Measurements from ENCODE around the gene POC1A. TPM values are rescaled to one million over a fixed set of nuclear protein-coding genes. Genes with fewer than 3 reads are reported as not detected.

Gene POC1A
- total RNA-seq, 1 experiment from 2014 or later = 9.8 TPM

- POLR2A ChIA-PET = interaction anchor here (0.7 to 0.9 kb wide), 3 partner anchors 15 to 119 kb away, joined by 3 to 4 read pairs (median 3); partner anchors contain the start of gene PARP3
- no TSS peak for BruUV-seq (replicated peaks)
- Mint-ChIP-seq H3K9me3 (ENCODE audit: unreplicated experiment) (no peaks in the 10 kb centered on the region), H3K27me3 (ENCODE audit: insufficient read depth, unreplicated experiment) (no peaks in the 10 kb centered on the region), H3K4me1 (ENCODE audit: insufficient read depth, unreplicated experiment) (peaks cover 43% of the 10 kb centered on the region), H3K36me3 (ENCODE audit: insufficient read depth, unreplicated experiment) (peaks cover 7% of the 10 kb centered on the region), H3K27ac (ENCODE audit: low read depth, unreplicated experiment) (no peak overlapping the region), H3K4me3 (ENCODE audit: unreplicated experiment) (no peak overlapping the region)
- no peak for TF ChIP-seq CTCF (IDR thresholded peaks at IDR 0.05; ENCODE audit: unreplicated experiment)
- DNase-seq (ENCODE audit: unreplicated experiment) = no peak
- CTCF ChIA-PET = interaction anchor here (0.5 to 2.1 kb wide), 6 partner anchors 8 to 624 kb away, joined by 3 to 8 read pairs (median 5); no protein-coding TSS in a partner anchor
- intact Hi-C loops (cut with micrococcal nuclease) = no loop called here
Observed at GRCh38 chr3:52061121-52061910, 92.9 kb downstream of the POC1A start.

- TF ChIP-seq CTCF (IDR thresholded peaks at IDR 0.05; ENCODE audit: unreplicated experiment) = no peak
- DNase-seq (ENCODE audit: unreplicated experiment) = no peak
- Mint-ChIP-seq H3K36me3 (ENCODE audit: insufficient read depth, unreplicated experiment) (peaks cover 19% of the 10 kb centered on the region), H3K27ac (ENCODE audit: low read depth, unreplicated experiment) (peak overlapping the region; percentile 26), H3K4me3 (ENCODE audit: unreplicated experiment) (no peak overlapping the region), H3K9me3 (ENCODE audit: unreplicated experiment) (no peaks in the 10 kb centered on the region), H3K27me3 (ENCODE audit: insufficient read depth, unreplicated experiment) (no peaks in the 10 kb centered on the region), H3K4me1 (ENCODE audit: insufficient read depth, unreplicated experiment) (peaks cover 41% of the 10 kb centered on the region)
- no TSS peak for BruUV-seq (replicated peaks)
- intact Hi-C loops (cut with micrococcal nuclease) = no loop called here
- CTCF ChIA-PET = interaction anchor here (0.5 to 0.7 kb wide), 4 partner anchors 59 to 659 kb away, joined by 3 read pairs; no protein-coding TSS in a partner anchor
- POLR2A ChIA-PET = interaction anchor here (1.0 to 1.9 kb wide), 3 partner anchors 14 to 118 kb away, joined by 3 to 9 read pairs (median 4); partner anchors contain the start of genes PARP3 and RRP9
Observed at GRCh38 chr3:52059781-52060180, 94.4 kb downstream of the POC1A start.

- CTCF ChIA-PET = interaction anchor here (0.6 to 8.5 kb wide), 17 partner anchors 8 to 1514 kb away, joined by 3 to 116 read pairs (median 4); partner anchors contain the start of gene RRP9
- H3K27me3 Mint-ChIP-seq (ENCODE audit: insufficient read depth, unreplicated experiment) = no peaks in the 10 kb centered on the region
Observed at GRCh38 chr3:52057812-52058495, 96.3 kb downstream of the POC1A start.

More at GRCh38 chr3:52057812-52058495, 96.3 kb downstream of the POC1A start:
- Mint-ChIP-seq H3K9me3 (ENCODE audit: unreplicated experiment) (no peaks in the 10 kb centered on the region), H3K4me1 (ENCODE audit: insufficient read depth, unreplicated experiment) (peaks cover 41% of the 10 kb centered on the region), H3K36me3 (ENCODE audit: insufficient read depth, unreplicated experiment) (peaks cover 32% of the 10 kb centered on the region), H3K27ac (ENCODE audit: low read depth, unreplicated experiment) (peak overlapping the region; percentile 50), H3K4me3 (ENCODE audit: unreplicated experiment) (peak overlapping the region; percentile 81)
- POLR2A ChIA-PET = interaction anchor here (0.8 to 6.1 kb wide), 16 partner anchors 8 to 559 kb away, joined by 3 to 101 read pairs (median 7); partner anchors contain the start of genes ABHD14B, DCAF1 and TWF2
- TF ChIP-seq CTCF (IDR thresholded peaks at IDR 0.05; ENCODE audit: unreplicated experiment) = no peak
- BruUV-seq (replicated peaks) = no TSS peak
- no peak for DNase-seq (ENCODE audit: unreplicated experiment)
- intact Hi-C loops (cut with micrococcal nuclease) = loop anchor here (1.0 kb wide), 1 partner anchor 65 kb away; no protein-coding TSS in a partner anchor

Measured in MCF 10A (cell line).